DND-41 (cell line): ENCODE measurements around the gene NIT1.

ENCODE experiments used
- EZH2 ChIP-seq: IDR thresholded peaks from 3 replicates; pipeline ENCODE4 v1.6.1; 2012; ENCODE audit warnings: borderline replicate concordance, low read depth, mild to moderate bottlenecking, moderate library complexity, low read length, inconsistent platforms; ENCODE audit not compliant: severe bottlenecking
- TF ChIP-seq, protein P1 (sequence below): IDR thresholded peaks from 2 replicates; pipeline ENCODE4 v1.5.1; 2012; ENCODE audit warnings: borderline replicate concordance, low read length, moderate library complexity, mild to moderate bottlenecking; ENCODE audit not compliant: poor library complexity, severe bottlenecking; ENCODE audit errors: extremely low read depth

DNA sequence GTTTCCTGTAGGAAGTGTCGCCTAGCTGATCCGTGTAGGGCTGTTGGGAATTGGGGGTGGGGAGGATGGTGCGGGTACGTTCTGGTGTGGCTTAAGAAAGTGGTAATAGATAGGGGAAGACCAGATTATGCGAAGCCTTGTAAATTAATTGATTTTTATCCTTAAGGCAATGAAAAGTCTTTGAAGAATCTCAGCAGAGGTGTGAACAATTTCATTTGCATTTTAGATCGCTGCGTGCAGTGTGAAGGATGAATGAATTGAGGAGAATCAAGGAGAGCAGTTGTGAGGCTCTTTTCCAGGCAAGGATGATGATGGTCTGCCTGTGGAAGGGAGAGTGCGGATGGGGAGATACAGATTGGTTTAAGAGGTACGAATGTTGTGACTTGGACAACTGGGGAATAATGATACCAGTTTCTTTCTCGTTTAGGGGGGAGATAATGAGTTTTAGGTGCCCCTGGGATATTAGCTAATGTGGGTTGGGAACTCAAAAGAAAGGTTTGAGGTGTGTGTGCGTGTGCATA, 15.4 kb downstream of the NIT1 start:
- TF ChIP-seq, protein P1, sequence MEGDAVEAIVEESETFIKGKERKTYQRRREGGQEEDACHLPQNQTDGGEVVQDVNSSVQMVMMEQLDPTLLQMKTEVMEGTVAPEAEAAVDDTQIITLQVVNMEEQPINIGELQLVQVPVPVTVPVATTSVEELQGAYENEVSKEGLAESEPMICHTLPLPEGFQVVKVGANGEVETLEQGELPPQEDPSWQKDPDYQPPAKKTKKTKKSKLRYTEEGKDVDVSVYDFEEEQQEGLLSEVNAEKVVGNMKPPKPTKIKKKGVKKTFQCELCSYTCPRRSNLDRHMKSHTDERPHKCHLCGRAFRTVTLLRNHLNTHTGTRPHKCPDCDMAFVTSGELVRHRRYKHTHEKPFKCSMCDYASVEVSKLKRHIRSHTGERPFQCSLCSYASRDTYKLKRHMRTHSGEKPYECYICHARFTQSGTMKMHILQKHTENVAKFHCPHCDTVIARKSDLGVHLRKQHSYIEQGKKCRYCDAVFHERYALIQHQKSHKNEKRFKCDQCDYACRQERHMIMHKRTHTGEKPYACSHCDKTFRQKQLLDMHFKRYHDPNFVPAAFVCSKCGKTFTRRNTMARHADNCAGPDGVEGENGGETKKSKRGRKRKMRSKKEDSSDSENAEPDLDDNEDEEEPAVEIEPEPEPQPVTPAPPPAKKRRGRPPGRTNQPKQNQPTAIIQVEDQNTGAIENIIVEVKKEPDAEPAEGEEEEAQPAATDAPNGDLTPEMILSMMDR, result no peak
- no peak for TF ChIP-seq EZH2
